Forelimb muscle (tissue), 1 donor: ENCODE results near the gene C1QTNF8. TPM values are rescaled to one million over a fixed set of nuclear protein-coding genes. Genes with fewer than 3 reads are reported as not detected.

ENCODE experiments used
- DNase-seq: peaks from one replicate; pipeline ENCODE4 v3.0.0-alpha.2; 2013; ENCODE audit warnings: low read depth
- polyA plus RNA-seq: library from polyadenylated mRNA; unstranded; fragments of 120-200 nt; gene quantifications from one replicate; pipeline ENCODE4 v1.2.1, GENCODE V29; 2013; ENCODE audit not compliant: insufficient read length

The C1QTNF8 gene
- not detected for polyA plus RNA-seq

- DNase-seq: no peak
Observed at GRCh38 chr16:1096169-1097082, at the start of gene C1QTNF8. Gene C1QTNF8 (minus strand): TSS chr16:1096244. CDS start chr16:1094922, 1,322 bp downstream.

GRCh38 chr16:1145383-1146100 is 49.5 kb upstream of the C1QTNF8 start:
- DNase-seq: no peak

- no peak for DNase-seq
Observed at GRCh38 chr16:1144476-1145382, 48.7 kb upstream of the C1QTNF8 start.

GRCh38 chr16:1143761-1144450 is 47.9 kb upstream of the C1QTNF8 start:
- no peak for DNase-seq

GRCh38 chr16:1142911-1143310 is 46.9 kb upstream of the C1QTNF8 start:
- DNase-seq: no peak

- DNase-seq: no peak
Observed at GRCh38 chr16:1141716-1142115, 45.7 kb upstream of the C1QTNF8 start.

- DNase-seq: no peak
Observed at GRCh38 chr16:1141191-1141590, 45.1 kb upstream of the C1QTNF8 start.

GRCh38 chr16:1140582-1141162 is 44.6 kb upstream of the C1QTNF8 start:
- no peak for DNase-seq

- no peak for DNase-seq
Observed at GRCh38 chr16:1137604-1138003, 41.6 kb upstream of the C1QTNF8 start.

GRCh38 chr16:1135459-1135825 is 39.4 kb upstream of the C1QTNF8 start:
- DNase-seq: no peak

GRCh38 chr16:1134776-1135458 is 38.9 kb upstream of the C1QTNF8 start:
- no peak for DNase-seq

- no peak for DNase-seq
Observed at GRCh38 chr16:1133810-1134520, 37.9 kb upstream of the C1QTNF8 start.

- DNase-seq: no peak
Observed at GRCh38 chr16:1133271-1133670, 37.2 kb upstream of the C1QTNF8 start.

- DNase-seq: no peak
Observed at GRCh38 chr16:1132431-1132830, 36.4 kb upstream of the C1QTNF8 start.

- no peak for DNase-seq
Observed at GRCh38 chr16:1131378-1131994, 35.4 kb upstream of the C1QTNF8 start.

- no peak for DNase-seq
Observed at GRCh38 chr16:1130382-1130781, 34.3 kb upstream of the C1QTNF8 start.

- DNase-seq: no peak
Observed at GRCh38 chr16:1129106-1129960, 33.3 kb upstream of the C1QTNF8 start.
